Left ventricle myocardium inferior (tissue), 1 donor: ENCODE data around the gene SH3TC1. TPM values are rescaled to one million over a fixed set of nuclear protein-coding genes. Genes with fewer than 3 reads are reported as not detected.
A peak's percentile ranks its signal among the peaks of the same experiment; 100 is the strongest.

Source experiments
- DNase-seq: peaks from one replicate; pipeline ENCODE4 v3.0.0-alpha.2; 2020
- H3K27ac ChIP-seq: fragments of 200-600 bp; replicated peaks from 2 replicates; pipeline ENCODE4 v1.8.0; 2021
- H3K27me3 ChIP-seq: fragments of 200-600 bp; 2 replicates; pipeline ENCODE4 v1.8.0; 2021; ENCODE audit warnings: low read depth
- H3K36me3 ChIP-seq: fragments of 200-600 bp; 2 replicates; pipeline ENCODE4 v1.8.0; 2021
- H3K4me1 ChIP-seq: fragments of 200-600 bp; 2 replicates; pipeline ENCODE4 v1.8.0; 2021
- H3K4me3 ChIP-seq: fragments of 200-600 bp; 2 replicates; pipeline ENCODE4 v1.8.0; 2021; ENCODE audit warnings: mild to moderate bottlenecking, moderate library complexity
- H3K9me3 ChIP-seq: fragments of 200-600 bp; replicated peaks from 2 replicates; pipeline ENCODE4 v1.8.0; 2021
- intact Hi-C: fragments of 100-400 bp; cut with micrococcal nuclease; formaldehyde crosslinking; loops from one replicate; pipeline ENCODE4 v1.11.0; 2022
- total RNA-seq: library from RNA; stranded (reverse); fragmentation: NEBNext Ultra II Directional; extraction: Animal tissue kit (Norgen Biotek cat#: 25700); gene quantifications from one replicate; pipeline ENCODE4 v1.2.1, GENCODE V29; 2021
- TF ChIP-seq, protein P1 (sequence below): fragments of 200-600 bp; IDR thresholded peaks from 2 replicates; pipeline ENCODE4 v1.8.0; 2021; ENCODE audit warnings: antibody characterized with exemption, mild to moderate bottlenecking, borderline replicate concordance
- donor health status: DM: no; HTN: yes; CAD: no; lungs with severe emphysema.

The SH3TC1 gene
- total RNA-seq, 1 donor from 2014 or later = 13.6 TPM

- DNase-seq = no peak
- TF ChIP-seq, protein P1, sequence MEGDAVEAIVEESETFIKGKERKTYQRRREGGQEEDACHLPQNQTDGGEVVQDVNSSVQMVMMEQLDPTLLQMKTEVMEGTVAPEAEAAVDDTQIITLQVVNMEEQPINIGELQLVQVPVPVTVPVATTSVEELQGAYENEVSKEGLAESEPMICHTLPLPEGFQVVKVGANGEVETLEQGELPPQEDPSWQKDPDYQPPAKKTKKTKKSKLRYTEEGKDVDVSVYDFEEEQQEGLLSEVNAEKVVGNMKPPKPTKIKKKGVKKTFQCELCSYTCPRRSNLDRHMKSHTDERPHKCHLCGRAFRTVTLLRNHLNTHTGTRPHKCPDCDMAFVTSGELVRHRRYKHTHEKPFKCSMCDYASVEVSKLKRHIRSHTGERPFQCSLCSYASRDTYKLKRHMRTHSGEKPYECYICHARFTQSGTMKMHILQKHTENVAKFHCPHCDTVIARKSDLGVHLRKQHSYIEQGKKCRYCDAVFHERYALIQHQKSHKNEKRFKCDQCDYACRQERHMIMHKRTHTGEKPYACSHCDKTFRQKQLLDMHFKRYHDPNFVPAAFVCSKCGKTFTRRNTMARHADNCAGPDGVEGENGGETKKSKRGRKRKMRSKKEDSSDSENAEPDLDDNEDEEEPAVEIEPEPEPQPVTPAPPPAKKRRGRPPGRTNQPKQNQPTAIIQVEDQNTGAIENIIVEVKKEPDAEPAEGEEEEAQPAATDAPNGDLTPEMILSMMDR = no peak
- peak overlapping the region; percentile 84 for H3K27ac ChIP-seq
- H3K27me3 ChIP-seq = no peaks in the 10 kb centered on the region
- no peaks in the 10 kb centered on the region for H3K36me3 ChIP-seq
- H3K9me3 ChIP-seq = no peaks in the 10 kb centered on the region
- intact Hi-C loops = no loop called here
- peaks cover 69% of the 10 kb centered on the region for H3K4me1 ChIP-seq
- peak overlapping the region; percentile 66 for H3K4me3 ChIP-seq
These were observed 734 bp upstream of the SH3TC1 start for GRCh38 chr4:8198206-8198905.

GRCh38 chr4:8199594-8200301 lies 658 bp downstream of the SH3TC1 start:
- TF ChIP-seq, protein P1 = no peak
- intact Hi-C loops = no loop called here
- H3K4me1 ChIP-seq = peaks cover 67% of the 10 kb centered on the region
- H3K27ac ChIP-seq = peak overlapping the region; percentile 84
- no peaks in the 10 kb centered on the region for H3K36me3 ChIP-seq
- DNase-seq = no peak
- no peaks in the 10 kb centered on the region for H3K27me3 ChIP-seq
- H3K9me3 ChIP-seq = no peaks in the 10 kb centered on the region
- H3K4me3 ChIP-seq = peak overlapping the region; percentile 66

DNA sequence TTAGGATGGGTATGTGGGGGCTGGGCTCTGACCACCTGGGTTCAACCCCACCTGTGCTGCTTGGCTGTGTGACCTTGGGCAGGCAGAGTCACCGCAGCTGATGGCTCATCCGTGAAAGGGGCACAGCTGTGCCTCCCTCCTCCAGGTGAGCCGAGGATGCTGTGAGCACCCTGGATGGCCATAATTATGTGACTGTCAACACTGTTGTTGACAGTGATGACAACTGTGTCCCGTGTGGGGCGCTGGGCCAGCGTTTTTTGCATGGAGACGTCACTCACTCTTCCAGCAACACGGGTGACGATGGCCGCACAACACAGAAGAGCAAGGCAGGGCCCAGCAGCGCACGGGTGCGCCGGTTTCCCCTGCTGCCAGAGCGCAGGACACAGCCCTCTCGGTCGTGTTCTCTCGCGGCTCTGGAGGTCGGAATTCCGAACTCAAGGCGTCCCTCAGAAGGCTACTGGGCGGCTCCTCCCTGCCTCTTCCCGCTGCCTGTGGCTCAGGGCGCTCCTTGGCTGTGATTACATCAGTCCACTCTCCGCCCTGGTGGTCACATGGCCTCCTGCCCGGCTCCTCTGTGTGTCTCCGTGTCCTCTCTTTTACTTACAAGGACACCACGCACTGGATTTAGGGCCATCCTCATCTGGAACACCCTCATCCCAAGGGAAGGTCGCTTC lies 1.3 kb downstream of the SH3TC1 start:
- Histone ChIP-seq H3K4me1 (peaks cover 62% of the 10 kb centered on the region), H3K27ac (peak overlapping the region; percentile 84), H3K27me3 (no peaks in the 10 kb centered on the region), H3K4me3 (peak overlapping the region; percentile 66), H3K36me3 (no peaks in the 10 kb centered on the region), H3K9me3 (no peaks in the 10 kb centered on the region)
- peak; percentile 82 for DNase-seq
- TF ChIP-seq, protein P1 = no peak
- intact Hi-C loops = no loop called here

GRCh38 chr4:8201321-8201781 lies 2.3 kb downstream of the SH3TC1 start:
- H3K27ac ChIP-seq = peak overlapping the region; percentile 84
- no peaks in the 10 kb centered on the region for H3K27me3 ChIP-seq
- TF ChIP-seq, protein P1 = no peak
- H3K4me1 ChIP-seq = peaks cover 53% of the 10 kb centered on the region
- peak overlapping the region; percentile 66 for H3K4me3 ChIP-seq
- DNase-seq = peak; percentile 55
- no peaks in the 10 kb centered on the region for H3K9me3 ChIP-seq
- no peaks in the 10 kb centered on the region for H3K36me3 ChIP-seq
- intact Hi-C loops = no loop called here
